SH-SY5Y (cell line): ENCODE measurements around the gene NUP188.

Experiments used
- GATA2 ChIP-seq: IDR thresholded peaks from 2 replicates; pipeline ENCODE4 v1.6.1; 2011; ENCODE audit warnings: mild to moderate bottlenecking, low read depth, low read length
- GATA3 ChIP-seq: IDR thresholded peaks from 2 replicates; pipeline ENCODE4 v1.6.1; 2011; ENCODE audit warnings: low read depth, mild to moderate bottlenecking, low read length, moderate library complexity

Gene NUP188

DNA sequence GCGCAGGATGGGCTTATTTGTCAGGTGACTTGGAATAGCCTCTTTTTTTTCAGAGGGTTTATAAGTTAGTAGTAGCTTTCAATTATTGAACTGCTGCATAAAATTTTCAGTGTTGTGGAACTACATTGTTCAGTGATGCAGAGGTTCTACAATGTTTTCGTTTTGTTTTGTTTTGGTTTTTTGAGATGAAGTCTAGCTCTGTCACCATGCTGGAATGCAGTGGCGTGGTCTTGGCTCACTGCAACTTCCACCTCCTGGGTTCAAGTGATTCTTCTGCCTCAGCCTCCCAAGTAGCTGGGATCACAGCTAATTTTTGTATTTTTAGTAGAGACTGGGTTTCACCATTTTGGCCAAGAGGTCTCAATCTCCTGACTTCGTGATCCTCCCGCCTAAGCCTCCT, 22.0 kb downstream of the NUP188 start:
- no peak for TF ChIP-seq GATA2
- TF ChIP-seq GATA3, result no peak

DNA sequence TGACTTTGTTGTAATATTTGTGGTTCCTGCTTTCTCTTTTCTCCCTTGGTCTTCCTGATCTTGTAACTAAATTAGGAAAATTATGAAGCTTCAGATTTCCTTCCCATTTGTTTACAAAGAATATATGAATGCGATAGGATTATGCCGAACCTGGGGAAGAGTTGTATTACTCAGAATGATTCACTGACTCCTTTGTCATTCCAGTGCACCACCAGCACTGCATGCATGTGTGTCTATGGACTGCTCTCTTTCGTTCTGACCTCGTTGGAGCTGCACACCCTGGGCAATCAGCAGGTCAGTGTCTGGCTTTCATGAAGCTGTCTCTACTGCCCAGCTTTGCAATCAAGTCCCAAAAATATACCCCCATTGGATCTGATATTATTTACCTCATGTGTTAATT, 25.5 kb downstream of the NUP188 start:
- TF ChIP-seq GATA2, result no peak
- no peak for TF ChIP-seq GATA3

DNA sequence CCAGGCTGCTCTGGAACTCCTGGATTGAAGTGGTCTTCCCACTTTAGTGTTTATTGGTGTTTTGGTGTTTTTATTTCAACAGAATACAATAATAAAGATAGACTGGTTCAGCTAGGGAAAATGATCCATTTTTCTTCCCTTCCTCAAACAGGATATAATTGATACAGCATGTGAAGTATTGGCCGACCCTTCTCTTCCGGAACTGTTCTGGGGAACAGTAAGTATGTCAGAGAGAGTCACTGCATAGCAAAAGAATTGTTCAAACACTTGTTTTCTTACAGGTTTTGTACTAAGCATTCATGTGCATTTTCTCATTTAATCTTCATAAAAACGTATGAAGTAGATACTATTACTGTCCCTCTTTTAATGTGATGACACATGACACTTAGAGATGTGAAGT, 31.6 kb downstream of the NUP188 start:
- TF ChIP-seq GATA2 (no peak), GATA3 (no peak)

DNA sequence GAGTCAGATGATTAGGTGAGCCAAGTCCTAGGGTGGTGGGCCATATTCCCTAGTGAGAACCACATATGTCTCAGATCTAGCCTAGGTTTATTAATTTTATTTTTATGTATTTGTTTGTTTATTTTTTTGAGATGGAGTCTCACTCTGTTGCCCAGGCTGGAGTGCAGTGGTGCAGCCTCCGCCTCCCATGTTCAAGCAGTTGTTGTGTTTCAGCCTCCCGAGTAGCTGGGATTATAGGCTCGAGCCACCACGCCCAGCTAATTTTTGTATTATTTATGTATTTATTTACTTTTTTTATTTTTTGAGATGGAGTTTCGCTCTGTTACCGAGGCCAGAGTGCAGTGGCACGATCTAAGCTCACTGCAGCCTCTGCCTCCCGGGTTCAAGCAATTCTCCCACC, 36.0 kb downstream of the NUP188 start:
- TF ChIP-seq GATA3 (no peak), GATA2 (no peak)

DNA sequence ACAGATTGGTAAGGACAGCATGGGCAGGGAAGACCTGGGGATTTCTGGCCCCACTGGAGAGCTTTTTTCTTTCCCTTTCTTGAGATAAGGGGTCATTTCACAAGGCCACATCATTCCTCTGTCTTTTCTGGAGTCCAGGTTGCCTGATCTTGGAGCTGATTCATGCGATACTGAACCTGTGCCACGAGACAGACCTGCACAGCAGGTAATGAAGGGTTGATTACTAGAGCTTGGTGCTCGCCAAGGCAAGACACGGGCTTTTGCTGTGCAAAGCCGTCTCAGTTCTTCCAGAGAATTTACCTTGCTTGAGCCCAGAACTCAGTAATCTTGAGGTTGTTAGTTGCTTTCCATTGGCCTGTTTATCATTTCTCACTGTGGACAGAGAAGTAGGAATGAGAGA, 39.2 kb downstream of the NUP188 start:
- TF ChIP-seq GATA2, result no peak
- no peak for TF ChIP-seq GATA3

DNA sequence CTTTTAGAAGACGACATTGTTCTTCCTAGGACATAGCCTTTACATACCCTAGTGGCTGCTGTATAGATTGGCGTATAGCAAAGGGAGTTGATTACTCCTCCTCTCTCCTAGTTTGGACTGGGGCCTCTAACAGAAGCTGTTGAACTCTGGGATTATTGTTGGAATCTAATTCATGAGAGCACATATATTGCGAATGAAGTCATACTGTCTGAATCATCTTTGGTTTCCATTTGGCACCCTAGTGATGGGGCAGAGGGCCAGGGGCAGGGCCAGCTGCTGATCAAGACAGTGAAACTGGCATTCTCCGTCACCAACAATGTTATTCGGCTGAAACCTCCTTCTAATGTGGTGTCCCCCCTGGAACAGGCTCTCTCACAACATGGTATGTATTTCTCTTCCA, 40.3 kb downstream of the NUP188 start:
- TF ChIP-seq GATA2 (no peak), GATA3 (no peak)

DNA sequence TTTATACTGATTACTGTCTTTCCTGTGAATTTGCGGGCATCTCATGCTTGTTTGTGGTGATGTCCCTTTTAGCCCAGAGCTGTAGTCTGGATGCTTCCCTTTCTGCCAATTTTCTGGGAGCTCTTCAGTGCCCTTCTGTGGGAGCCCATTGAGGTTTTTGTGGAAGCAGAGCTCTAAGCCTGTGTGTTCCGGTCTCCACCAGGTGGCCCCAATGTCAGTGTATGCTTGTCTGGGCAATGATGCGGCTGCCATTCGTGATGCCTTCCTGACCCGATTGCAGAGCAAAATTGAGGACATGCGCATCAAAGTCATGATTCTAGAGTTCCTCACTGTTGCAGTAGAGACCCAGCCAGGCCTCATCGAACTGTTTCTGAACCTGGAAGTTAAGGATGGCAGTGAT, 45.5 kb downstream of the NUP188 start:
- TF ChIP-seq GATA3, result no peak
- no peak for TF ChIP-seq GATA2

DNA sequence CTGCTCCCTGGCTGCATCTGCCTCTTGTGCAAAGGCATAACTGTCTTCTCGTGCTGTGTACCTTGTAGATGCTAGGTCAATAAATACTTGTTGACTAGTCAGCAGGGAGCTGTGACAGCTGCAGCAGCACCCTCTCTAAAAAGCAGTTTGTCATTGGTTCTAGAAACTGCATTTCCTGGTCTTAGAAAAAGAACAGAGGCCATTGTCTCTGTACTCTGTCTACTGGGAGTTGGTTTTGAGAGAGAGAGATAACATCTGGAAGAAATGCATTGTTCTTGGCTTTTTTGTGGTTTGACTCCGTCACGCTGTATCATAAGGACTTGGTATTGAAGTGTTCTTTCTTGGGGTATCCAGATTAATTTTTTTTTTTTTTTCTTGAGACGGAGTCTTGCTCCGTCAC, 48.3 kb downstream of the NUP188 start:
- no peak for TF ChIP-seq GATA3
- no peak for TF ChIP-seq GATA2

DNA sequence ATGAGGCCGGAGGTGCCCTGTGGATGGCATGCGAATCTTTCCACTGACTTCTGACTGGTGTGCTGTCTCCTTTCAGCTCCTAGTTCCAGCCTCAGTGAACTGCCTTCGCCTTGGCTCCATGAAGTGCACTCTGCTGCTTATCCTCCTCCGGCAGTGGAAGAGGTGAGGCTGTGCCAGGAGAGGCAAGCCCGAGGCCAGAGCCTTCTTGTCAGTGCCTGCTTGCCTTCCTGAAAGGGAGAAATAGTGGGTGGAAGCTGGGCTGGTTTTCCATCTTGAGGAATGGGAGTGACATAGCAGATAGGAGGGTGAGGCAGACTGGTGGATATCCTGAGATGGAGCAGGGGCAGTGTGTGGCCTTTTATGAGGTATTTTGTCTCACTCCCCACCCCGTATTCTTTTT, 51.0 kb downstream of the NUP188 start:
- TF ChIP-seq GATA3 (no peak), GATA2 (no peak)

DNA sequence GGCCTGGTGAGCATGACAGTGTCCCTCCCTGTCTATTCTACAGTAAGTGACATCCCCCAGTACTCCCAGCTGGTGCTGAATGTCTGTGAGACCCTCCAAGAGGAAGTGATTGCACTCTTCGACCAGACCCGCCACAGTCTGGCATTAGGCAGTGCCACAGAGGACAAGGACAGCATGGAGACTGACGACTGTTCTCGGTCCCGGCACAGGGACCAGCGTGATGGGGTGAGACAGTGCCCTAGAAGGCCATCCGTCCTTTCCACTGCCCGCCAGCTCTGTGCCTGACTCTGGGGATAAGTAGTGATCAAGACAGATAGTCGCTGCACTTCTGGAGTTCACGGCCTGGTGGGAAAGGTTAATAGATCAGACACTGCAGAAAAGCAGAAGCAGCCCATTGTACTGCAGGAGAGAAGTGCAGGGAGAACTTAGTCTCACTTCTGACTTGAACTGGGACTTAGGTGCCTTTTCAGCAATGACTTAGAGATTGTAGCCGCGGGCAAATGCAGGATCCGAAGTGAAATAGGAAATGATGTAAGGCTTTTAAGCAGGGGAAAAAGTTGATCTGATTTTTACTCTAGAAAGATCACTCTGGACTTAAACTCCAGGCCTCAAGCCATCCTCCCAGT, 52.2 kb downstream of the NUP188 start:
- TF ChIP-seq GATA2 (no peak), GATA3 (no peak)

DNA sequence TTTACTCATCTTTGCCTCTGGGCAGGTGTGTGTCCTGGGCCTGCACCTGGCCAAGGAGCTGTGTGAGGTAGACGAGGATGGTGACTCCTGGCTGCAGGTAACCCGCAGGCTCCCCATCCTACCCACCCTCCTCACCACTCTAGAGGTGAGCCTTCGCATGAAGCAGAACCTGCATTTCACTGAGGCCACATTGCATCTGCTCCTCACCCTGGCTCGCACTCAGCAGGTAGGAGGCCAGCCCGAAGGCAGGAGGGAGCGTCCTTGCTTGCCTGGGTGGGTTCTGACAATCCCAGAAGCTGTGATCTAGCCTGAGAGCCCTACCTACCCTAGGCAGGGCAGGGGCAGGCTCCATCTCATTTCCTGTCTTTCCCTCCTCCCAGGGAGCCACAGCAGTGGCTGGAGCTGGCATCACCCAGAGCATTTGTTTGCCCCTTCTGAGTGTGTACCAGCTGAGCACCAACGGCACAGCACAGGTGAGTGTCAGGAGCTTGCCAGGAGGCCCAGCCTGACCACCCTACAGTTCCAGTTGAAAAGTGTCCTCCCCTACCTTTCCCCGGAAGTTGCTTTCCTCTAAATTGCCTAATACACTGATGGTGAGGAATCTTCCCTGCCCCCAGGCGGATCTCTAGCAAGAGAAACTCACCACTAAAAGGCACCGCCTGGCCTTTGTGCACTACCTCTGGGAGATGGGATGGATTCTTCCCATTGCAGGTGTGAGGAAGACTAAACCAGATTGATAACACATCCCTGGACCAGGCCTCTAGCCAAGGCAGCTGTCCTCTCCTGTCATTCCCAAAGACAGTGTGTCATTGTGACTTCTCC, 54.2 kb downstream of the NUP188 start:
- TF ChIP-seq GATA2 (no peak), GATA3 (no peak)

DNA sequence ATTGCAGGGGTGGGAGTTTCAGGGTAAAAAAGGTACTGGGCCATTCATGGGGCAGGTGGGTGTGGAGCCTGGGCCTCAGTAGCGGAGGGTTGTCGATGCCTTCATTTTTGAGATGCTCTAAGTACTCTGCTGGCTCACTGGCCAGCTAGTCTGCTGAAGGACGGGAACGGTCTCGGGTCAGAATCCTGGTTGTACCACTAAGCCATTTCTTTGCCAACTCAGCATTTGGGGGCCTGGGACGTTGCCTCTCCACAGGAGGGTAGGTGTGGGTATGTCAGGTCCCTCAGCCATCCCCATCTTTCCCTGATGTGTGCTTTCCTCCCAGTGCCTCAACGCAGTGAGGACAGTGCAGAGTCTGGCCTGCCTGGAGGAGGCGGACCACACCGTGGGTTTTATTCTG, 55.5 kb downstream of the NUP188 start:
- no peak for TF ChIP-seq GATA2
- TF ChIP-seq GATA3, result no peak

DNA sequence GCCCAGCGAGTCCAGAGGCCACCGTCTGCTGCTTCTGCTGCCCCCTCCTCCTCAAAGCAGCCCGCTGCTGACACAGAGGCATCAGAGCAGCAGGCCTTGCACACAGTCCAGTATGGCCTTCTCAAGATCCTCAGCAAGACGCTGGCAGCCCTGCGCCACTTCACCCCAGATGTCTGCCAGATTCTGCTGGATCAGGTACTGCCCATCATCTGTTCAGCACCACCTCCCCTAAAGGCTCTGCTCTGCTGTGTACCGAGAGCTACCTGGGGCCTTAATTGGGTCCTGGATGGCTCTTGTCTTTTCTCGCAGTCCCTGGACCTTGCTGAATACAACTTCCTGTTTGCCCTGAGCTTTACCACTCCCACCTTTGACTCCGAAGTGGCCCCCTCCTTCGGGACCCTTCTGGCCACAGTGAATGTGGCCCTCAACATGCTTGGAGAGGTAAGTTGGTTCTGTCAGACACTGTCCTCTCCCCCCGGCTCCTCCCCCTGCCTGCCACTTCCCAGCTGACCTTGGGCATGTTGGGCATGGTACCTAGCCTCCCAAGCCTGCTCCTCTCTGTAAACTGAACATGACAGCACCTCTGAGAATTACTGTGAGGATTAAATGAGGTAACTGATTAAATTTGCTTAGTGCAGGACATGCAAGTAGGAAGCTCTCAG, 58.0 kb downstream of the NUP188 start:
- no peak for TF ChIP-seq GATA2
- TF ChIP-seq GATA3, result no peak

DNA sequence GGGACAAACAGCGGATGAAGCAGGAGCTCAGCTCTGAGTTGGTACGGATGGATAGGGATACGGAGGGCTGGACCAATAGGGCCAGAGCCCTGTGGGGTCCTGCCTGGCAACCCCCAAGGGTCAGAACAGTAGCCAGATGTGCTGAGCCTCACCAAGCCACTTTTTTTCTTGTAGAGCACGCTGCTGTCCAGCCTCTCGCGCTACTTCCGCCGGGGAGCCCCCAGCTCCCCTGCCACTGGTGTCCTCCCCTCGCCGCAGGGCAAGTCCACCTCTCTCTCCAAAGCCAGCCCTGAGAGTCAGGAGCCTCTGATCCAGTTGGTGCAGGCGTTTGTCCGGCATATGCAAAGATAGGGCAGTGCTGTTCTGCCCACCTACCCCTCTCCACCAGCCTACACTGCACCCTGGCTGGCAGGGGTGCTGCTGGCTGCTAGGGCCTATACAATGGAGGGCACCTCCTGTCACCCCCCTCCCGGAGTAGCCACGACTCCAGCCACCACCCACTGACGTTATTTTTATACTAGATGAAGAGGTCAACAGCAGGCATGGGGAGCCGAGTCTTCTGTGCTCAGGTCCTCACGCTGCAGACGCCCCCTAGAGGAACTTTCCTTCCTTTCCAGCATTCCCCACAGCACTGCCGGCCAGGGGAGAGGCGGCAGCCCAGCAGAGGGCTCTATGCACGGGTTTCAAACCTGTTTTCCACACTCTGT, 59.0 kb downstream of the NUP188 start:
- TF ChIP-seq GATA3 (no peak), GATA2 (no peak)
